IMR-90 (cell line): ENCODE measurements around the gene TLNRD1. TPM values are rescaled to one million over a fixed set of nuclear protein-coding genes. Genes with fewer than 3 reads are reported as not detected.

ENCODE experiments used
- ATAC-seq: fragments of 200-7000 bp; cut with Tn5 transposase; 2 replicates; pipeline ENCODE4 v1.9.1; 2020; ENCODE audit warnings: low read depth, mild to moderate bottlenecking, moderate library complexity
- BruUV-seq: library from RNA; stranded (reverse); fragments of 400-500 nt; replicated peaks from 2 replicates; lab custom pipeline; 2021; lab: Mats Ljungman, UMichigan
- CTCF ChIA-PET: fragments of 300-600 bp; formaldehyde crosslinking; extraction: SDS; loops from one replicate; lab custom pipeline; 2021; ENCODE audit warnings: antibody characterized with exemption; lab: Yijun Ruan, JAX
- POLR2A ChIA-PET: fragments of 300-600 bp; sonication (Branson Sonifier 250); formaldehyde crosslinking; loops from one replicate; lab custom pipeline; 2022; ENCODE audit warnings: antibody characterized with exemption; ENCODE audit not compliant: unreplicated experiment; lab: Charles Lee
- DNase-seq: peaks from one replicate; pipeline ENCODE4 v3.0.0; 2013
- H2AFZ ChIP-seq: replicated peaks from 2 replicates; pipeline ENCODE3; 2013; ENCODE audit warnings: low read length, mild to moderate bottlenecking; ENCODE audit not compliant: poor library complexity
- H2AK5ac ChIP-seq: 2 replicates; pipeline ENCODE4 v1.6.1; 2013; ENCODE audit warnings: low read depth, low read length, inconsistent platforms
- H2AK9ac ChIP-seq: replicated peaks from 2 replicates; pipeline ENCODE3; 2013; ENCODE audit warnings: mild to moderate bottlenecking, low read depth, low read length, moderate library complexity; ENCODE audit not compliant: poor library complexity
- H2BK120ac ChIP-seq: 2 replicates; pipeline ENCODE4 v1.6.1; 2013; ENCODE audit warnings: low read depth, low read length, inconsistent platforms
- H2BK15ac ChIP-seq: 3 replicates; pipeline ENCODE4 v1.6.1; 2013; ENCODE audit warnings: low read depth, low read length, inconsistent platforms
- H2BK20ac ChIP-seq: 2 replicates; pipeline ENCODE4 v1.6.1; 2013; ENCODE audit warnings: low read depth, mild to moderate bottlenecking, inconsistent platforms, low read length, moderate library complexity
- H2BK5ac ChIP-seq: 2 replicates; pipeline ENCODE4 v1.6.1; 2013; ENCODE audit warnings: mild to moderate bottlenecking, low read depth, low read length, inconsistent platforms; ENCODE audit not compliant: poor library complexity, severe bottlenecking
- H3K14ac ChIP-seq: replicated peaks from 2 replicates; pipeline ENCODE4 v1.6.1; 2013; ENCODE audit warnings: low read depth, low read length, inconsistent platforms
- H3K18ac ChIP-seq: 2 replicates; pipeline ENCODE4 v1.6.1; 2013; ENCODE audit warnings: low read depth, low read length, control low read depth
- H3K23ac ChIP-seq: 2 replicates; pipeline ENCODE4 v1.6.1; 2013; ENCODE audit warnings: low read depth, low read length, inconsistent platforms
- H3K27ac ChIP-seq: 2 replicates; pipeline ENCODE4 v1.5.1; 2013; ENCODE audit warnings: mild to moderate bottlenecking, control low read depth, low read length; ENCODE audit not compliant: insufficient read depth
- H3K27me3 ChIP-seq: 2 replicates; pipeline ENCODE4 v1.6.1; 2013; ENCODE audit warnings: low read length; ENCODE audit not compliant: control insufficient read depth, insufficient read depth
- H3K36me3 ChIP-seq: 2 replicates; pipeline ENCODE4 v1.6.1; 2013; ENCODE audit warnings: low read length, mixed read lengths; ENCODE audit not compliant: control insufficient read depth, insufficient read depth
- H3K4ac ChIP-seq: 2 replicates; pipeline ENCODE4 v1.6.1; 2013; ENCODE audit warnings: low read depth, low read length, inconsistent platforms
- H3K4me1 ChIP-seq: 2 replicates; pipeline ENCODE4 v1.6.1; 2013; ENCODE audit warnings: low read length, mixed read lengths; ENCODE audit not compliant: control insufficient read depth, insufficient read depth
- H3K4me2 ChIP-seq: 2 replicates; pipeline ENCODE4 v1.6.1; 2013; ENCODE audit warnings: low read depth, mild to moderate bottlenecking, control low read depth, low read length, moderate library complexity
- H3K4me3 ChIP-seq: 2 replicates; pipeline ENCODE4 v1.5.1; 2013; ENCODE audit warnings: low read depth, mild to moderate bottlenecking, control low read depth, low read length, moderate library complexity; ENCODE audit not compliant: insufficient read depth
- H3K56ac ChIP-seq: 2 replicates; pipeline ENCODE4 v1.6.1; 2013; ENCODE audit warnings: low read length, inconsistent platforms; ENCODE audit not compliant: insufficient read depth; ENCODE audit errors: extremely low read depth
- H3K79me1 ChIP-seq, 2 experiments: 2 replicates each; pipeline ENCODE4 v1.6.1; 2013; ENCODE audit warnings: low read length in 2 of 2, inconsistent platforms in 1 of 2, low read depth in 1 of 2
- H3K9ac ChIP-seq: 2 replicates; pipeline ENCODE4 v1.6.1; 2013; ENCODE audit warnings: low read depth, low read length, control low read depth
- H3K9me1 ChIP-seq: 2 replicates; pipeline ENCODE4 v1.6.1; 2013; ENCODE audit warnings: low read length, inconsistent platforms; ENCODE audit not compliant: insufficient read depth
- H3K9me3 ChIP-seq: 2 replicates; pipeline ENCODE4 v1.6.1; 2013; ENCODE audit warnings: low read length; ENCODE audit not compliant: control insufficient read depth, insufficient read depth
- H4K20me1 ChIP-seq: 2 replicates; pipeline ENCODE4 v1.6.1; 2013; ENCODE audit warnings: low read length, inconsistent platforms; ENCODE audit not compliant: insufficient read depth
- H4K5ac ChIP-seq: 2 replicates; pipeline ENCODE4 v1.6.1; 2013; ENCODE audit warnings: mild to moderate bottlenecking, low read depth, low read length, control low read depth
- H4K8ac ChIP-seq, 2 experiments: 2 replicates each; pipeline ENCODE4 v1.6.1; 2013; ENCODE audit warnings: low read depth in 2 of 2, low read length in 2 of 2, control low read depth in 1 of 2, inconsistent platforms in 1 of 2
- H4K91ac ChIP-seq: 2 replicates; pipeline ENCODE4 v1.6.1; 2013; ENCODE audit warnings: low read depth, low read length, inconsistent platforms; ENCODE audit not compliant: insufficient read depth
- BHLHE40 ChIP-seq: fragments of 150-350 bp; IDR thresholded peaks from 2 replicates; pipeline ENCODE4 v1.6.1; 2016; ENCODE audit warnings: mild to moderate bottlenecking, low read depth, low read length
- MXI1 ChIP-seq: IDR thresholded peaks from 2 replicates; pipeline ENCODE4 v1.6.1; 2012; ENCODE audit warnings: low read depth, mild to moderate bottlenecking, low read length, moderate library complexity, borderline replicate concordance
- POLR2A ChIP-seq: IDR thresholded peaks from 2 replicates; pipeline ENCODE4 v1.6.1; 2012; ENCODE audit warnings: mild to moderate bottlenecking, low read depth, low read length
- RAD21 ChIP-seq: IDR thresholded peaks from 2 replicates; pipeline ENCODE4 v1.6.1; 2012; ENCODE audit warnings: low read length, improper control_type of control experiment
- SMC3 ChIP-seq: fragments of 150-350 bp; IDR thresholded peaks from 2 replicates; pipeline ENCODE4 v1.6.1; 2016; ENCODE audit warnings: low read depth, mild to moderate bottlenecking, antibody characterized with exemption, low read length, moderate library complexity
- WGBS, 2 experiments: methylation state at CpG; one replicate each; pipeline versions ENCODE4 v1.1.5 to v1.1.7; 2013; ENCODE audit warnings: missing lambda C conversion rate in 2 of 2; ENCODE audit not compliant: insufficient read length in 1 of 2; ENCODE audit errors: extremely low coverage in 2 of 2; 5-methylcytosine and 5-hydroxymethylcytosine counted together
- dilution Hi-C: fragments of 300-500 bp; cut with HindIII; formaldehyde crosslinking; loops from one replicate; pipeline ENCODE4 v1.14.3; 2018; ENCODE audit warnings: low sequenced_read_pairs; ENCODE audit not compliant: unreplicated experiment
- in situ Hi-C: fragments of 300-500 bp; cut with MboI; formaldehyde crosslinking; loops from 3 replicates; pipeline ENCODE4 v1.14.3; 2019; ENCODE audit warnings: low sequenced_read_pairs, inconsistent platforms, mixed read lengths
- intact Hi-C: fragments of 100-400 bp; cut with micrococcal nuclease; formaldehyde crosslinking; loops from 2 replicates; pipeline ENCODE4 v1.10.0; 2022
- polyA plus RNA-seq, 3 experiments: library from polyadenylated mRNA; depleted of rRNA; stranded (reverse); fragments of >200 nt; gene quantifications; 2 replicates each; pipeline ENCODE4 v1.2.3, GENCODE V29; 2012; ENCODE audit warnings: low replicate concordance in 1 of 3
- total RNA-seq: library from RNA; depleted of rRNA; stranded (reverse); fragments of >200 nt; gene quantifications from 2 replicates; pipeline ENCODE4 v1.2.3, GENCODE V29; 2012
- TF ChIP-seq, protein P1 (sequence below): conservative IDR thresholded peaks from 2 replicates; pipeline ENCODE4 v1.5.1; 2012; ENCODE audit warnings: mild to moderate bottlenecking, low read depth, low read length, improper control_type of control experiment
- TF ChIP-seq, protein P2 (sequence below): fragments of 150-350 bp; IDR thresholded peaks from 2 replicates; pipeline ENCODE4 v1.6.1; 2017; ENCODE audit warnings: mild to moderate bottlenecking, antibody characterized with exemption, low read length, low read depth

Gene TLNRD1
- total and polyA plus RNA-seq, 2 of the 4 experiments (the other 2 are of a cell fraction) = 2.2 to 6.8 TPM

DNA sequence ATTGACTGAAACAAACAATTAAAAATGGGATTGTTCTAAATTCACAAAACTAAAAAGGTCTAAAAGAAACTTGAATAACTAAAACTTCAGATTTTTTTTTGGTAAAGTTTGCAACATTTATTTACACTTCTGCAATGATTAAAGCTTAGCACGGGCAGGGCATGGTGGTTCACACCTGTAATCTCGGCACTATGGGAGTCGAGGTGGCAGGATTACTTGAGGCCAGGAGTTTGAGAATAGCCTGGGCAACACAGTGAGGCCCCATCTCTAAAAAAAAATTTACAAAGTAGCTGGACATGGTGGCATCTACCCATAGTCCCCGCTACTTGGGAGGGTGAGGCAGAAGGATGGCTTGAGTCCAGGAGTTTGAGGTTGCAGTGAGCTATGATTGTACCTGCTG lies 31.6 kb downstream of the TLNRD1 start:
- dilution Hi-C loops (no loop called here), intact Hi-C loops (no loop called here), in situ Hi-C loops (no loop called here)
- Histone ChIP-seq H3K23ac (no peak overlapping the region), H3K79me1 (peaks cover 0 to 4% of the 10 kb centered on the region in 2 experiments; a peak in 1 of 4 replicates), H2AFZ (no peak overlapping the region), H3K4me3 (no peak overlapping the region), H2BK5ac (no peak overlapping the region), H4K8ac (no peak overlapping the region), H2AK9ac (no peak overlapping the region), H4K91ac (no peak overlapping the region), H3K9me1 (peaks cover 4% of the 10 kb centered on the region; the same call in 1 of the 2 replicates), H3K36me3 (no peaks in the 10 kb centered on the region), H3K18ac (no peak overlapping the region), H3K27ac (no peak overlapping the region), H2BK20ac (no peak overlapping the region), H4K20me1 (no peaks in the 10 kb centered on the region), H3K4me2 (no peak overlapping the region), H4K5ac (no peak overlapping the region), H2AK5ac (no peak overlapping the region), H3K9ac (no peak overlapping the region), H3K14ac (no peak overlapping the region), H3K56ac (no peak overlapping the region), H3K9me3 (peaks cover 5% of the 10 kb centered on the region), H2BK120ac (no peak overlapping the region), H3K4me1 (peaks cover 2% of the 10 kb centered on the region), H2BK15ac (no peak overlapping the region), H3K27me3 (no peaks in the 10 kb centered on the region), H3K4ac (no peak overlapping the region)
- no peak for ATAC-seq
- DNase-seq = no peak
- no TSS peak for BruUV-seq
- POLR2A ChIA-PET = no interaction called here
- CTCF ChIA-PET = no interaction called here
- no peak for TF ChIP-seq RAD21
- no peak for TF ChIP-seq SMC3
- no peak for TF ChIP-seq POLR2A
- TF ChIP-seq, protein P1, sequence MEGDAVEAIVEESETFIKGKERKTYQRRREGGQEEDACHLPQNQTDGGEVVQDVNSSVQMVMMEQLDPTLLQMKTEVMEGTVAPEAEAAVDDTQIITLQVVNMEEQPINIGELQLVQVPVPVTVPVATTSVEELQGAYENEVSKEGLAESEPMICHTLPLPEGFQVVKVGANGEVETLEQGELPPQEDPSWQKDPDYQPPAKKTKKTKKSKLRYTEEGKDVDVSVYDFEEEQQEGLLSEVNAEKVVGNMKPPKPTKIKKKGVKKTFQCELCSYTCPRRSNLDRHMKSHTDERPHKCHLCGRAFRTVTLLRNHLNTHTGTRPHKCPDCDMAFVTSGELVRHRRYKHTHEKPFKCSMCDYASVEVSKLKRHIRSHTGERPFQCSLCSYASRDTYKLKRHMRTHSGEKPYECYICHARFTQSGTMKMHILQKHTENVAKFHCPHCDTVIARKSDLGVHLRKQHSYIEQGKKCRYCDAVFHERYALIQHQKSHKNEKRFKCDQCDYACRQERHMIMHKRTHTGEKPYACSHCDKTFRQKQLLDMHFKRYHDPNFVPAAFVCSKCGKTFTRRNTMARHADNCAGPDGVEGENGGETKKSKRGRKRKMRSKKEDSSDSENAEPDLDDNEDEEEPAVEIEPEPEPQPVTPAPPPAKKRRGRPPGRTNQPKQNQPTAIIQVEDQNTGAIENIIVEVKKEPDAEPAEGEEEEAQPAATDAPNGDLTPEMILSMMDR = no peak
- no peak for TF ChIP-seq MXI1
- TF ChIP-seq, protein P2, sequence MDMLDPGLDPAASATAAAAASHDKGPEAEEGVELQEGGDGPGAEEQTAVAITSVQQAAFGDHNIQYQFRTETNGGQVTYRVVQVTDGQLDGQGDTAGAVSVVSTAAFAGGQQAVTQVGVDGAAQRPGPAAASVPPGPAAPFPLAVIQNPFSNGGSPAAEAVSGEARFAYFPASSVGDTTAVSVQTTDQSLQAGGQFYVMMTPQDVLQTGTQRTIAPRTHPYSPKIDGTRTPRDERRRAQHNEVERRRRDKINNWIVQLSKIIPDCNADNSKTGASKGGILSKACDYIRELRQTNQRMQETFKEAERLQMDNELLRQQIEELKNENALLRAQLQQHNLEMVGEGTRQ = no peak
- TF ChIP-seq BHLHE40 = no peak
- WGBS, 2 experiments = no CpG with 5 or more reads among the region's 4 CpGs
